MCF 10A (cell line): ENCODE data around the gene KCNMA1. TPM values are rescaled to one million over a fixed set of nuclear protein-coding genes. Genes with fewer than 3 reads are reported as not detected.

Experiments
- BruUV-seq: library from RNA; stranded (reverse); fragments of 400-500 nt; replicated peaks from 2 replicates; lab custom pipeline; 2021; lab: Mats Ljungman, UMichigan
- CTCF ChIA-PET: fragments of 300-600 bp; sonication (Branson Sonifier 250); formaldehyde crosslinking; extraction: SDS; loops from one replicate; lab custom pipeline; 2021; ENCODE audit warnings: antibody characterized with exemption, inconsistent platforms; lab: Yijun Ruan, JAX
- POLR2A ChIA-PET: fragments of 300-600, 350-650 bp; sonication (Branson Sonifier 250); formaldehyde crosslinking; extraction: SDS; loops from one replicate; lab custom pipeline; 2020; ENCODE audit warnings: antibody characterized with exemption, inconsistent platforms; lab: Yijun Ruan, JAX
- DNase-seq: peaks from one replicate; pipeline ENCODE4 v3.0.0-alpha.2; 2018; ENCODE audit not compliant: unreplicated experiment
- H3K27ac Mint-ChIP-seq: one replicate; pipeline ENCODE4 v1.8.0; 2022; ENCODE audit warnings: mild to moderate bottlenecking, low read depth, mixed read lengths; ENCODE audit not compliant: unreplicated experiment
- H3K27me3 Mint-ChIP-seq: one replicate; pipeline ENCODE4 v1.8.0; 2022; ENCODE audit warnings: mixed read lengths; ENCODE audit not compliant: insufficient read depth, unreplicated experiment
- H3K36me3 Mint-ChIP-seq: one replicate; pipeline ENCODE4 v1.8.0; 2022; ENCODE audit warnings: mild to moderate bottlenecking, moderate library complexity, mixed read lengths; ENCODE audit not compliant: insufficient read depth, unreplicated experiment
- H3K4me1 Mint-ChIP-seq: one replicate; pipeline ENCODE4 v1.8.0; 2022; ENCODE audit warnings: mixed read lengths; ENCODE audit not compliant: insufficient read depth, unreplicated experiment
- H3K4me3 Mint-ChIP-seq: one replicate; pipeline ENCODE4 v1.8.0; 2022; ENCODE audit warnings: mild to moderate bottlenecking, moderate library complexity, mixed read lengths; ENCODE audit not compliant: unreplicated experiment
- H3K9me3 Mint-ChIP-seq: one replicate; pipeline ENCODE4 v1.8.0; 2022; ENCODE audit warnings: mixed read lengths; ENCODE audit not compliant: unreplicated experiment
- CTCF ChIP-seq: fragments of 200-600 bp; IDR thresholded peaks from one replicate; pipeline ENCODE4 v1.8.0; 2022; ENCODE audit warnings: antibody characterized with exemption, mild to moderate bottlenecking; ENCODE audit not compliant: unreplicated experiment
- intact Hi-C: fragments of 100-400 bp; cut with micrococcal nuclease; formaldehyde crosslinking; loops from 2 replicates; pipeline ENCODE4 v1.14.1; 2022
- total RNA-seq: library from RNA; stranded (reverse); gene quantifications from 2 replicates; pipeline ENCODE4 v1.2.3, GENCODE V29; 2022

Gene KCNMA1
- total RNA-seq, 1 experiment from 2014 or later = 7.5 TPM

DNA sequence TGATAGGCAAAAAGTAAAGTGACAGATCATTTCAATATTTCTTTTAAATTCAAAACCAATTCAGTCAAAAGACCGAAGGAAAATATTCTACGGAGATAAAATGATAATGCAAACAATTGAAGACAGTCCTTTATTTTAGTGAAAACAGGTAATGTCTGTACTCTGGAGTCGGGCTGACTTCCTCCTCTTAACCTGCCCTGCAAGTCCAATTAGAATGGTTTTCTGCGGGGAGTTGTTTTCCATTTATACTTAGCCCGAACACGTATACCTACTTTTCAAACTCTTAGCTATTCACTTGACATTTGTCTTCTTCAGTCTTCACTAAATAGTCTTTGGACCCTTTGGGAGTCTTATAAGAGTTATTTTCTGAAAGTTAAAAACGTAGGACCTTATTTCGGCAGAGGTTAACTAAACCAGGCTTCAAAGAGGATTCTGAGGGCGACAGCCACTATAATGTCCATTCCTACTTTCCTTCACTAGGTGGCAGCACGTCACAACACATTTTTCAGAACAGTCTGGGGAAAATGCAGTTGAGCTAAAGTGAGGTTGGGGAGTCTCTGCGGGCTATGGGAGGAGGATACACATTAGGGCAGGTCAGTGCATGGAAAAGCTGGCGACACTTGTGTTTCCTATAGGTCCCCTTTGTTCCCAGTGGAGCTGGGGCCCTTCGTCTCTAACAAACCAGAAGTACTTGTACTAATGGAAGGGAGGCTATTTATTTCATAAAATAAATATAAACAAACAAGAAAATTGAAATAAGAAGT lies 472.0 kb downstream of the KCNMA1 start:
- peak overlapping the region; percentile 81 for H3K27ac Mint-ChIP-seq
- ChIA-PET POLR2A (interaction anchor here (0.6 to 2.9 kb wide), 10 partner anchors 17 to 623 kb away, joined by 3 to 9 read pairs (median 4); partner anchors contain the start of gene KCNMA1), CTCF (interaction anchor here (0.5 to 17.6 kb wide), 44 partner anchors 9 to 867 kb away, joined by 3 to 267 read pairs (median 4); no protein-coding TSS in a partner anchor)
- peaks cover 37% of the 10 kb centered on the region for H3K4me1 Mint-ChIP-seq
- no peaks in the 10 kb centered on the region for H3K9me3 Mint-ChIP-seq
- no peaks in the 10 kb centered on the region for H3K36me3 Mint-ChIP-seq
- no peak overlapping the region for H3K4me3 Mint-ChIP-seq
- DNase-seq = peak; percentile 79
- H3K27me3 Mint-ChIP-seq = no peaks in the 10 kb centered on the region
- BruUV-seq = no TSS peak
- intact Hi-C loops = loop anchor here (1.0 to 10.0 kb wide), 5 partner anchors 87 to 869 kb away; partner anchors contain the start of gene RPS24
- peak; percentile 77 for TF ChIP-seq CTCF

GRCh38 chr10:77164616-77165311 lies 472.8 kb downstream of the KCNMA1 start:
- no peak for TF ChIP-seq CTCF
- no peaks in the 10 kb centered on the region for H3K9me3 Mint-ChIP-seq
- ChIA-PET CTCF (interaction anchor here (0.5 to 17.6 kb wide), 36 partner anchors 9 to 725 kb away, joined by 3 to 267 read pairs (median 3); no protein-coding TSS in a partner anchor), POLR2A (interaction anchor here (0.6 to 2.9 kb wide), 12 partner anchors 13 to 624 kb away, joined by 3 to 9 read pairs (median 4); no protein-coding TSS in a partner anchor)
- intact Hi-C loops = loop anchor here (1.0 to 10.0 kb wide), 5 partner anchors 88 to 870 kb away; partner anchors contain the start of gene RPS24
- peaks cover 46% of the 10 kb centered on the region for H3K4me1 Mint-ChIP-seq
- H3K36me3 Mint-ChIP-seq = no peaks in the 10 kb centered on the region
- peak overlapping the region; percentile 71 for H3K27ac Mint-ChIP-seq
- no peak for DNase-seq
- no peaks in the 10 kb centered on the region for H3K27me3 Mint-ChIP-seq
- no peak overlapping the region for H3K4me3 Mint-ChIP-seq
- BruUV-seq = TSS peak; percentile 88

- BruUV-seq = TSS peak; percentile 84
- DNase-seq = peak; percentile 97
- intact Hi-C loops = loop anchor here (2.0 to 10.0 kb wide), 2 partner anchors 341 to 871 kb away; partner anchors contain the start of gene RPS24
- Mint-ChIP-seq H3K27me3 (no peaks in the 10 kb centered on the region), H3K36me3 (no peaks in the 10 kb centered on the region), H3K4me3 (peak overlapping the region; percentile 33), H3K9me3 (no peaks in the 10 kb centered on the region), H3K27ac (peak overlapping the region; percentile 71), H3K4me1 (peaks cover 47% of the 10 kb centered on the region)
- POLR2A ChIA-PET = interaction anchor here (0.6 to 2.9 kb wide), 10 partner anchors 12 to 1677 kb away, joined by 3 to 9 read pairs (median 4); no protein-coding TSS in a partner anchor
- CTCF ChIA-PET = interaction anchor here (0.5 to 17.6 kb wide), 11 partner anchors 11 to 662 kb away, joined by 3 to 267 read pairs (median 3); no protein-coding TSS in a partner anchor
- no peak for TF ChIP-seq CTCF
Measured at GRCh38 chr10:77163670-77164348, 473.8 kb downstream of the KCNMA1 start.
